Hepatocyte (in vitro differentiated cells): ENCODE data around the gene LYVE1. TPM values are rescaled to one million over a fixed set of nuclear protein-coding genes. Genes with fewer than 3 reads are reported as not detected.

ENCODE experiments used
- DNase-seq: peaks from one replicate; pipeline ENCODE4 v3.0.0-alpha.2; 2016; ENCODE audit warnings: low spot score
- H2AFZ ChIP-seq: fragments of 200-600 bp; sonication (generic); 2 replicates; pipeline ENCODE4 v1.6.0; 2016; ENCODE audit warnings: antibody characterized with exemption, mild to moderate bottlenecking
- H3K27ac ChIP-seq: fragments of 200-600 bp; sonication (generic); 2 replicates; pipeline ENCODE4 v1.5.1; 2016; ENCODE audit warnings: mild to moderate bottlenecking
- H3K27me3 ChIP-seq: fragments of 200-600 bp; sonication (generic); 2 replicates; pipeline ENCODE4 v1.6.1; 2016
- H3K36me3 ChIP-seq: fragments of 200-600 bp; sonication (generic); replicated peaks from 2 replicates; pipeline ENCODE4 v1.5.1; 2016; ENCODE audit warnings: low read depth; ENCODE audit not compliant: insufficient read depth
- H3K4me1 ChIP-seq: fragments of 200-600 bp; sonication (generic); 2 replicates; pipeline ENCODE4 v1.5.1; 2016; ENCODE audit warnings: mild to moderate bottlenecking, moderate library complexity; ENCODE audit not compliant: insufficient read depth
- H3K4me2 ChIP-seq: fragments of 200-600 bp; sonication (generic); 2 replicates; pipeline ENCODE4 v1.6.0; 2016
- H3K4me3 ChIP-seq: fragments of 200-600 bp; sonication (generic); 2 replicates; pipeline ENCODE4 v1.5.1; 2016; ENCODE audit warnings: mild to moderate bottlenecking
- H3K79me2 ChIP-seq: fragments of 200-600 bp; sonication (generic); 2 replicates; pipeline ENCODE4 v1.6.0; 2017; ENCODE audit warnings: mild to moderate bottlenecking
- H3K9me2 ChIP-seq: fragments of 200-600 bp; sonication (generic); replicated peaks from 2 replicates; pipeline ENCODE4 v1.6.0; 2017; ENCODE audit warnings: mild to moderate bottlenecking; ENCODE audit not compliant: insufficient read depth
- H3K9me3 ChIP-seq: fragments of 200-600 bp; sonication (generic); 2 replicates; pipeline ENCODE4 v1.5.1; 2016; ENCODE audit warnings: low read depth, mild to moderate bottlenecking
- H4K20me1 ChIP-seq: fragments of 200-600 bp; sonication (generic); 2 replicates; pipeline ENCODE4 v1.6.0; 2016; ENCODE audit warnings: mild to moderate bottlenecking; ENCODE audit not compliant: insufficient read depth, poor library complexity, severe bottlenecking
- CTCF ChIP-seq: fragments of 200-600 bp; sonication (generic); IDR thresholded peaks from 2 replicates; pipeline ENCODE4 v1.5.1; 2016; ENCODE audit warnings: antibody characterized with exemption, mild to moderate bottlenecking; ENCODE audit not compliant: poor library complexity
- EZH2 ChIP-seq: fragments of 200-600 bp; sonication (generic); IDR thresholded peaks from 2 replicates; pipeline ENCODE4 v1.6.1; 2016; ENCODE audit warnings: antibody characterized with exemption, mild to moderate bottlenecking, borderline replicate concordance
- EZH2phosphoT487 ChIP-seq: fragments of 200-600 bp; sonication (generic); IDR thresholded peaks from one replicate; pipeline ENCODE4 v1.6.1; 2018; ENCODE audit warnings: antibody characterized with exemption, mild to moderate bottlenecking, low read depth, moderate library complexity; ENCODE audit not compliant: unreplicated experiment, severe bottlenecking
- WGBS: methylation state at CpG from one replicate; pipeline ENCODE4 v1.1.6; 2016; ENCODE audit warnings: low lambda C conversion rate; ENCODE audit errors: missing lambda C conversion rate; 5-methylcytosine and 5-hydroxymethylcytosine counted together
- polyA plus RNA-seq: library from polyadenylated mRNA; unstranded; fragments of >200 nt; fragmentation: Nextera tagmentation; extraction: Ambion mirVana; gene quantifications from 2 replicates; pipeline ENCODE4 v1.2.1, GENCODE V29; 2016
- total RNA-seq: library from RNA; depleted of rRNA; stranded (reverse); fragments of >200 nt; gene quantifications from 2 replicates; pipeline ENCODE4 v1.2.3, GENCODE V29; 2014

The LYVE1 gene
- total and polyA plus RNA-seq, 2 experiments from 2014 or later = 2.9 to 9.1 TPM

- H4K20me1 ChIP-seq = no peaks in the 10 kb centered on the region
- H3K4me1 ChIP-seq = no peaks in the 10 kb centered on the region
- H3K4me2 ChIP-seq = no peak overlapping the region
- H3K27ac ChIP-seq = no peak overlapping the region
- 96% methylated on average over 3 of the region's 3 CpGs for WGBS
- no peaks in the 10 kb centered on the region for H3K27me3 ChIP-seq
- H3K79me2 ChIP-seq = no peaks in the 10 kb centered on the region
- no peak overlapping the region for H2AFZ ChIP-seq
- no peaks in the 10 kb centered on the region for H3K9me3 ChIP-seq
- no peaks in the 10 kb centered on the region for H3K36me3 ChIP-seq
- H3K4me3 ChIP-seq = no peak overlapping the region
- no peaks in the 10 kb centered on the region for H3K9me2 ChIP-seq
- TF ChIP-seq CTCF (no peak), EZH2 (no peak), EZH2phosphoT487 (no peak)
- DNase-seq = no peak
Measured at GRCh38 chr11:10575346-10576034, 7.0 kb upstream of the LYVE1 start.

GRCh38 chr11:10573556-10573955, 5.1 kb upstream of the LYVE1 start:
- Histone ChIP-seq H3K36me3 (no peaks in the 10 kb centered on the region), H2AFZ (no peak overlapping the region), H3K9me3 (no peaks in the 10 kb centered on the region), H3K27ac (no peak overlapping the region), H3K4me1 (peaks cover 3% of the 10 kb centered on the region), H3K4me3 (no peak overlapping the region), H3K27me3 (no peaks in the 10 kb centered on the region), H3K9me2 (no peaks in the 10 kb centered on the region), H4K20me1 (no peaks in the 10 kb centered on the region), H3K4me2 (no peak overlapping the region), H3K79me2 (no peaks in the 10 kb centered on the region)
- no peak for DNase-seq
- TF ChIP-seq CTCF (no peak), EZH2 (no peak), EZH2phosphoT487 (no peak)
- 90% methylated on average over 3 of the region's 3 CpGs for WGBS

- no peak for DNase-seq
- no peak overlapping the region for H3K27ac ChIP-seq
- TF ChIP-seq EZH2phosphoT487 = no peak
- H2AFZ ChIP-seq = no peak overlapping the region
- peaks cover 3% of the 10 kb centered on the region for H3K4me1 ChIP-seq
- no peaks in the 10 kb centered on the region for H4K20me1 ChIP-seq
- no peaks in the 10 kb centered on the region for H3K79me2 ChIP-seq
- H3K9me2 ChIP-seq = no peaks in the 10 kb centered on the region
- no peak overlapping the region for H3K4me3 ChIP-seq
- H3K27me3 ChIP-seq = no peaks in the 10 kb centered on the region
- no peaks in the 10 kb centered on the region for H3K36me3 ChIP-seq
- no peaks in the 10 kb centered on the region for H3K9me3 ChIP-seq
- H3K4me2 ChIP-seq = no peak overlapping the region
Measured at GRCh38 chr11:10573028-10573427, 4.6 kb upstream of the LYVE1 start.

GRCh38 chr11:10572533-10572932, 4.1 kb upstream of the LYVE1 start:
- Histone ChIP-seq H3K79me2 (no peaks in the 10 kb centered on the region), H4K20me1 (no peaks in the 10 kb centered on the region), H3K4me2 (no peak overlapping the region), H3K36me3 (no peaks in the 10 kb centered on the region), H3K9me3 (no peaks in the 10 kb centered on the region), H3K4me3 (no peak overlapping the region), H2AFZ (no peak overlapping the region), H3K27me3 (no peaks in the 10 kb centered on the region), H3K27ac (no peak overlapping the region), H3K4me1 (peaks cover 3% of the 10 kb centered on the region), H3K9me2 (no peaks in the 10 kb centered on the region)
- TF ChIP-seq EZH2phosphoT487 = no peak
- no peak for TF ChIP-seq CTCF
- TF ChIP-seq EZH2 = no peak
- 96% methylated on average over 2 of the region's 2 CpGs for WGBS
- DNase-seq = no peak
